HG02623 (cell line): ENCODE data around the gene HNRNPH2.

ENCODE experiments used
- ATAC-seq: cut with Tn5 transposase; IDR thresholded peaks from one replicate; pipeline ENCODE4 v1.9.1; 2021; ENCODE audit warnings: moderate library complexity; ENCODE audit not compliant: unreplicated experiment

The HNRNPH2 gene

DNA sequence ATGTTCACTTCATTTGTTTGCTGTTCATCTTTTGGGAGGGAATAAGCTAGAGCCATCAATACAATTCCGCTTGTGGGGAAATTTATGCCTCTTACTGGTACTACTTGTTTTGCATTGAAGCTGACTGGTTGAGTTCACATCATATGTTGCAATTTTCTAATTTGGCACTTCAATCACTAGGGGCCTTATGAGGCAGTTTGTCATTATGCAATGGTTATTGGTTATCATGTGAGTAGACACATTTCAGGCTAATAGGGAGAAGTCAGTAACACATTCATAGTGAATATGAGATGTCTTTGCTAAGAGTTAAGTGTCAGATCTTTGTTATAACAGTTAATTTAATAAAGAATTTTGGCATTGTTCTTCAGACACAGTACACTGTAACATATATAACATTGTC, 12.2 kb upstream of the HNRNPH2 start:
- no peak for ATAC-seq

GRCh38 chrX:101397779-101398178, 10.2 kb upstream of the HNRNPH2 start:
- ATAC-seq = no peak

DNA sequence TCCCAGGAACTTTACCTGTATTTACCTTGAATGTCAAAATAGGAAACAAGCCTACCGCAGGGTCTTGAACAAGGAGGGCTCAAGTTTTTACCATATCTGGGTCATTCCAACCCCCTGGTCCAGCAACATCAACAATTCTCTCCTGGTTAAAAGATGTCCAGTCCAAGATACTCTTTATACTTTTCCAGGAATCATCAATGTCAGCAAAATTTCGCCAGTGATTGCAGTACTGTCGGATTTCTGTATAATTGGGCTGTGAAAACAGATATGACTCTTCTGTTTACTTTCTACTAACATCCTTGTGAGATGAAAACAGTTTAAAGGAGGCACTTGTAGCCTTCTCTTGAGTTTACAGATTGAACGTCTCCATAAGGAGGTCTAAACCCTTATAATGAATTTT, 9.3 kb upstream of the HNRNPH2 start:
- no peak for ATAC-seq

GRCh38 chrX:101399825-101400224, 8.2 kb upstream of the HNRNPH2 start:
- ATAC-seq = no peak

DNA sequence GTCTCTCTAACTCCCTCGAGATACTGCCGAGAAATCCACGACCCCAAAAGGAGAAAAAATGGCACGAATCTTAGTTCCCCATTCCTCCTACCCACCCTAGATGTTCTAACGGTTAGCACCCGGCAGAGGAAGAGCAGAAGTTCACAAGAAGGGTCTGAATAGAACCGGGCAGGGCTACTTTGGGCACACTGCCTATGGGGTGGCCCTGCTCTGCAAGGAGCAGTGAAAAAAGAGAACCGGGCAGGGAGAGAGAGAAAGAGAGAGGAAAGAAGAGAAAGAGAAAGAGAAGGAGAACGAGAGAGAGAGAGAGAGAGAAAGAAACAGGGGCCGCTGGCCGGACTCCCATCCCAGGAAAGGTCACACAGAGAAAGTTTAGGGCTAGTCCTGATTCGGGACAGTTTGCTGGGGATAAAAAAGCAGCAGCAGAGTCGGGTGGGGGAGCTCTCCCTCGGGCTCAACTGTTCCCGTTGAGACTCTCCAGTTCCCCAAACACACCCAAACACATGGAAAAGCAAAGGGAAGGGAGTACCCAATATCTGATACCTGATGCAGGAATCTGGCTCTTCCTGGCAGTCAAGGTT, 765 bp upstream of the HNRNPH2 start:
- ATAC-seq = no peak

- ATAC-seq = peak; percentile 29
These were observed 465 bp downstream of the HNRNPH2 start for GRCh38 chrX:101408532-101408841.

DNA sequence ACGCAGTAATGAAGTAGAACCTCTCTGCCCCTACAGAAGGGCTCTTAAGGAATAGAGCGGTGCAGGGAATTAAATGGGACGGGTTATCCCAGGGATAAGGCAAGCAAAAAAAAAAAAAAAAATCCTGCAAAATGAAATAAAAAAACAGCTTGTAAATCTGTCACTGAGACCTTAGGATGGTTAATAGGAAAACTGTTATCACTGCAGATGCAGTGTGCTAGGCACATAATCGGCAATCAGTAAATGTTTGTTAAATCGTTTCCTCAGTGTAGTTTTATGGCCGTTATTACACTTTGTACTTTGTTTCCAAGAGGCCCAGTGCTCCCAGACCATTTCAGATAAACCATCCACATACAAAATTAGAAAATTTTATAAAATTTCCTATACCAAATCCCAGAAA, 1.0 kb downstream of the HNRNPH2 start:
- ATAC-seq = no peak

- no peak for ATAC-seq
These were observed 2.4 kb downstream of the HNRNPH2 start for GRCh38 chrX:101410461-101410860.

- ATAC-seq = no peak
These were observed 4.0 kb downstream of the HNRNPH2 start for GRCh38 chrX:101411984-101412383.

DNA sequence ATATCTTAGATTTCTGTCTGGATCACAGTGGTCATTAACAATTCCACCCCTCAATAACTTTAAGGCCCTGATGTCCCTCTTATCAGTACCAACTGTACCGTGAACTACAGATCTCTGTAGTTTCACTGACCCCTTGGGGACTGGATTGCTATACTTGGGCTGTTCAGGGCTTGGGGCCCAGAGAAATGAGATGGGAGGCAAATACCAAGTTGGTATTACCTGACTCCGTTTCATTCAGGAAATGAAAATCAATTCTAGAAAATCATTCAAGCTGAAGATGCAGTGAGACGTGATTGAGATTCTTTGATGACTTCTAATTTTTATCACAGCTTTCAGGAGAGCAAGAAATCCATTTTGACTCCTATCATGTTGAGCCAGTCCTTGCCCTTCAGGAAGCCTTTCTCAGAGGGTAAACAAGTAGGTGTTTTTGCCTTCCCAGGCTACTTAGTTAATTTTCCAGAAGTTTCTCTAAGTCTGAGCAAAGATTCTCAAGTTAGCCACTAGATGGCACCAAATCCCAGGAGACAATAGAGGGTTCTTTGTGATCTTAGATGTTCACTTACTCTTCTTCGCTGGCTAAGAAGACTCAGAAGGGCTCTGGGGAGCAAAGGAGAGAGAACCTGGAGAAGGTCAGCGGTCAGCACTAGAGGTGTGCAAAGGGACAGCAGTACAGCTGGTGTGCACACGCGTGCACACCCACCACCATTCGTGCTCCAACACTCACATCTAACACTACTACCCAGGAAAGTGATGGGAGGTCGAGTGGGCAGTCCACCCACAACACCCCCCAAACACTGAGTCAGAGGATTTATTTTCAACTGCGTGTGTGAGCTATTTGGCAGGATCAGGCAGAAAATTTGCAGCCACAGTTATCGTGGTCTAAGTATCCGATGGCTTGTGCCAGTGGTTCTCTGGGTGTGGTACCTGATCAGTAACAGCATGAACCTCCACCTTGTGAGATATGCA, 7.4 kb downstream of the HNRNPH2 start:
- ATAC-seq = peak; percentile 55

GRCh38 chrX:101416691-101417090, 8.7 kb downstream of the HNRNPH2 start:
- no peak for ATAC-seq

- no peak for ATAC-seq
These were observed 9.2 kb downstream of the HNRNPH2 start for GRCh38 chrX:101417190-101417589.

DNA sequence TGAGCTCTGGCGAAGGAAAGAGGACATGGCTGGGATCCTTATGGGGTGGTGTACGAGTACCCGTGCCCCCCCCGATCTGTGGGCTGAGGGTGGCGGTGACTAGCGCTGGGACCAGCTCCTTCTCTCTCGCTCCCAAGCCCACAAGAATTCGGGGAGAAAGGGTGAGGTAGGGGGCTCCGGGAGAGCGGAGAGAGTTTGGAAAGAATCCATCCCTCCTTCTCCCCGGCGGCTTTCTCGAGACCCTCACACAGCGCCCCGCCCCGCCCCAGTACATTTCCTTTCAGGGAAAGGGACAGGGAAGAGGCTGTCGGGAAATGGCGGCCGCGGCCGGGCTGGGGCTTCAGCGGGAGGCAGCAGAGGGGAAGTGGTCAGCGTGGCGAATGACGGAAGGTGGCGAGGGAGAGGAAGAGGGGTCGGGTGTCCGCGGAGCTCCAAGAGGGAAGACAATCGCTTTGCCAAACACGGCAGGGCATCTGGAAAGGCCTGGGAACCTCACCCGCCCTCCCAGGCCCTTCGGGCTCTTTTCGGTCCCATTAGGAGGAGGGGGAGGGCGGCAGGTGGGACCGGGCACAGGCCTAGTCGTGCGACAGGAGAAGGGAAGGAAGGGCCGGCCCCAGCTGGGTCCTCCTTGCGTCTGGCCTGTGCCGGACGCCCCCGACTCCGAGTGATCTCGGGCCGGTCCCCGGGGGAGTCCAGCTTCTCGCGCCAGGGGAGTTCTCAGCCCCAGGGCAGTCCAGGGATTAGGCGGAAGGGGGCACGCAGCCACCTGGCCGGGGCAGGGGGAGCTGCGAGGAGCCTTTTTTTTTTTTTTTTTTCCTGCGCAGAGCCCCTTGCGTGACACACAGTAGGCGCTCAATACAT, 10.2 kb downstream of the HNRNPH2 start:
- ATAC-seq = peak; percentile 46

- no peak for ATAC-seq
These were observed 11.5 kb downstream of the HNRNPH2 start for GRCh38 chrX:101419489-101419888.

GRCh38 chrX:101427954-101428353, 19.9 kb downstream of the HNRNPH2 start:
- no peak for ATAC-seq

DNA sequence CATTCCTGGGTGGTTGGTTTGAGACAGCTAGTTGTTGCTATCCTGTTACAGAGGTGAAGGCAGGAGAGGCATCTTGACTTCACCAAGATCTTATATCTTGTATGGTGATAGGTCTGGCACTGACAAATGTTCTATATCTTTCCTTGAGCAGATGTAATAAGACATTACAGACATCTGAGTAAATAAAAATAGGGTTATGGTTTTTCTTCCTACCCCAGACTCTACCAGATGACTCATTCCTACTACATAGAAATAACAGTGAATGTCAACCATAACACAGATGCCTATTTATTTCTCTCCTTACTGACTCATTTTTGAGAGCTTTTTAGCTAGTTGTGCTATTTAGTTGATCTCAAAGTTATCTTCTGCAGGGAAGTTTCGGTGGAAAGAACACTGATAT, 21.9 kb downstream of the HNRNPH2 start:
- peak; percentile 57 for ATAC-seq

DNA sequence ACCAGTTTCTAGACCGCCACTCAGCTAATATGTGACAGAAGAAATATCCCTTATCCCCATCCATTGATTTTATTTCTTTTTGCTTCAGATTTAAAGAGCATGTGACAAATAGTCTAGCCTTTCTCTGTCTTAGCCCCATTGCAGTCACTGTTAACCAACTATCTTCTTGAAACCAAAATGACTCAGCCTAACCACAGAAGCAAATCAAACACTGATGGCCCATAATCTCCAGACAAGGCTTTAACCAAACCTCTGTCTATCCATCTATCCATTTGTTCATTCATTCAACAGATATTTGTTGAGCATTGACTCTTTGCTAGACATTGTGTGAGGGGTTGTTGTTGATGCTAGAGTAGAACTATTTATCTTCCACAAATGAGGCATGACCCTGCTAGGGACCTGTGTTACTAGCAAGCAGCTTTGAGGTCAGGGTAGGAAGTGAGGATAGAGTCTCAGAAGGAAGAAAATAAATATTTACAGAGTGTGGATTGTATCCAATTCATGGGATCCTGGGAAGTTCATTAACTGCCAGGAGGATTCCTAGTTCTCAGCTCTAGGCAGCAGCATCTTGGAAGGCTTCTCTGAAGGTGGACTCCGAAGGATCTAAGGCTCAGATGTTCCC, 22.5 kb downstream of the HNRNPH2 start:
- ATAC-seq = peak; percentile 92

DNA sequence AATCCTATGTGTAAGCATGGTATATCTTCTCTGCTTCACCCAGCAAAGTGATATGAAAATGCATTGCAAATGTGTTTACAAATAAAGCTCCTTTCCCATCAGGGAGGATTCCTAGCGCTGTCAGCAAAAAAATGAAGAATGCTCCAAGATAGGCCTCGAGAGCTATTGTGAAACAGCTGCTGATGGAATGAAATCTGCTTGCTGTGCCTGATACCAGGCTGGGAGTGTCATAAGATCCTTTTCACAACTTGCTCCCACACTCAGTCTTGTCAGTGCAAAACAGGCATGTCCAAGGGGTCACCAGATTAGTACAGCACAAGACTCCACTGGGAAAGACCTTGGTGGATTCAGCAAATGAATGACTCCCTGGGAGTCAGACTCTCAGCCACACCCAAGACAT, 34.1 kb downstream of the HNRNPH2 start:
- ATAC-seq = no peak

GRCh38 chrX:101449279-101449678, 41.3 kb downstream of the HNRNPH2 start:
- no peak for ATAC-seq

GRCh38 chrX:101450085-101450484, 42.1 kb downstream of the HNRNPH2 start:
- no peak for ATAC-seq

DNA sequence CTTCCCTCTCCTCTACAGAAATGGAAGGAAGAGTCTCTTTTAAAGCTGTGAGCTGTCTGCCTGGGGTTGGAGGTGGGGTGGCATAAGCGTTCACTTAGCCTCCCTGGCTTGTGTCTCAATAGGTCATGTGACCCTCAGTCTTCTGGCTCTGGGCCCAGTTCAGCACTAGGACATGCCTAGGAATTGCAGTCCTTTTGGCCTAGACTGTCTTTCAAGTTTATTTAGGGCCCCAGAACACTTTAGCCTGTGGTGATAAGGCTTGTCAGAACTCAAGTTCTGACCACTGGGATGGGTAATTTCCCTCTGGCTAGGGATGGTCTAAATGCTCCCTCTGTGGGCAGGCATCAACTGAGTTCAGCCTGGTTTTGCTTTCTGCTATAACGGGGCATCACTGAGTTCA, 42.9 kb downstream of the HNRNPH2 start:
- no peak for ATAC-seq
